Raji (cell line): ENCODE data around the gene SHISA4.

Experiments used
- POLR2A ChIP-seq: IDR thresholded peaks from 2 replicates; pipeline ENCODE4 v1.6.1; 2011; ENCODE audit warnings: low read depth, low read length, control low read depth; ENCODE audit not compliant: insufficient read depth

The SHISA4 gene

GRCh38 chr1:201905234-201905890 is 16.7 kb downstream of the SHISA4 start:
- TF ChIP-seq POLR2A, result no peak

GRCh38 chr1:201906336-201906735 is 17.6 kb downstream of the SHISA4 start:
- TF ChIP-seq POLR2A, result no peak

- TF ChIP-seq POLR2A, result no peak
Observed at GRCh38 chr1:201907621-201908020, 18.9 kb downstream of the SHISA4 start.

- no peak for TF ChIP-seq POLR2A
Observed at GRCh38 chr1:201911826-201912571, 23.3 kb downstream of the SHISA4 start.

GRCh38 chr1:201912832-201913231 is 24.1 kb downstream of the SHISA4 start:
- no peak for TF ChIP-seq POLR2A

- no peak for TF ChIP-seq POLR2A
Observed at GRCh38 chr1:201914456-201915235, 25.9 kb downstream of the SHISA4 start.

GRCh38 chr1:201916649-201917249 is 28.1 kb downstream of the SHISA4 start:
- no peak for TF ChIP-seq POLR2A

- no peak for TF ChIP-seq POLR2A
Observed at GRCh38 chr1:201917362-201918033, 28.8 kb downstream of the SHISA4 start.

GRCh38 chr1:201918343-201918742 is 29.6 kb downstream of the SHISA4 start:
- no peak for TF ChIP-seq POLR2A

- no peak for TF ChIP-seq POLR2A
Observed at GRCh38 chr1:201921952-201922558, 33.4 kb downstream of the SHISA4 start.

GRCh38 chr1:201925301-201925567 is 36.5 kb downstream of the SHISA4 start:
- no peak for TF ChIP-seq POLR2A

- no peak for TF ChIP-seq POLR2A
Observed at GRCh38 chr1:201925981-201926645, 37.4 kb downstream of the SHISA4 start.

- no peak for TF ChIP-seq POLR2A
Observed at GRCh38 chr1:201928266-201928665, 39.6 kb downstream of the SHISA4 start.

- no peak for TF ChIP-seq POLR2A
Observed at GRCh38 chr1:201930137-201930536, 41.4 kb downstream of the SHISA4 start.
